IPS-18a (cell line): ENCODE results near the gene ZC3H13.
"Not testable (repeated sequence)": the region's sequence is repeated elsewhere in the genome, so short reads cannot be mapped to it uniquely, and the experiment has no call there.

Experiments
- H3K27ac ChIP-seq: one replicate; pipeline ENCODE4 v1.5.1; 2013; ENCODE audit warnings: low read length
- H3K27me3 ChIP-seq: one replicate; pipeline ENCODE4 v1.6.1; 2013; ENCODE audit warnings: mild to moderate bottlenecking, low read length; ENCODE audit not compliant: control insufficient read depth, insufficient read depth
- H3K36me3 ChIP-seq: one replicate; pipeline ENCODE4 v1.6.1; 2013; ENCODE audit warnings: low read depth, low read length; ENCODE audit not compliant: control insufficient read depth
- H3K4me1 ChIP-seq: one replicate; pipeline ENCODE4 v1.6.1; 2013; ENCODE audit warnings: low read depth, low read length; ENCODE audit not compliant: control insufficient read depth
- H3K4me3 ChIP-seq: one replicate; pipeline ENCODE4 v1.5.1; 2013; ENCODE audit warnings: low read length
- H3K9ac ChIP-seq: one replicate; pipeline ENCODE4 v1.6.1; 2013; ENCODE audit warnings: mild to moderate bottlenecking, low read length, moderate library complexity
- H3K9me3 ChIP-seq: one replicate; pipeline ENCODE4 v1.6.1; 2013; ENCODE audit warnings: low read depth, low read length; ENCODE audit not compliant: control insufficient read depth

The ZC3H13 gene

DNA sequence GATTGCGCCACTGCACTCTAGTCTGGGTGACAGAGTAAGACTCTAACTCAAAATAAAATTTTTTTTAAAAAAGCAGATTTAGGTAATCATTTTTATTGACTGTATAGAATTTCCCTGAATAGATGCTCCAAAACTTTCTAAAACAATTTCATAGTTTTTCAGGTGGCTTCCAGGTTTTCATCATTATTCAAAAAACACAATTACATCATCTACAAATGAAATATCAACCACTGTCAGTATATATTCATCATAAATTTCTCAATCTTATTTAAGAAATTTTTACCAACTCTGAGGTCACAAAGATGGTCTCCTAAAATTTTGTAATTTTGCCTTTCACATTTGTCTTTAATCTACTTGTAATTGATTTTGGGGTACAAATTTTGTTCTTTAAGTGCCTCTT lies 48.1 kb downstream of the ZC3H13 start:
- Histone ChIP-seq H3K36me3 (peaks cover 57% of the 10 kb centered on the region), H3K4me1 (no peaks in the 10 kb centered on the region), H3K9me3 (no peaks in the 10 kb centered on the region), H3K27me3 (no peaks in the 10 kb centered on the region), H3K4me3 (no peak overlapping the region), H3K27ac (no peak overlapping the region), H3K9ac (no peak overlapping the region)

DNA sequence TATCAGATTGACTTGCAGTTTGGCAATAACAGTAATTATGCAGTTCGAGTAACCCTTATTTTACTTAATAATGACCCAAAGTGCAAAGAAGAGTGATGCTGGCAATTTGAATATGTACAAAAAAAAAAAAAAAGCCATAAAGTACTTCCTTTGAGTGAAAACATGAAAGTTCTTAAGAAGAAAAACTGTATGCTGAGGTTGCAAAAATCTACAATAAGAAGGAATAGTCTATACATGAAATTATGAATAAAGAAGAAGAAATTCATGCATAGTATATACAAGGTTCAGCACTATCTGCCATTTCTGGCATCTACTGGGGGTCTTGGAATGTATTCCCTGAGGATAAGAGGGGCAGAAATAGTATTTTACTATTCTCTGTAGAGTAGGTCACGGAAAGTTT lies 55.9 kb downstream of the ZC3H13 start:
- H3K4me3 ChIP-seq, result no peak overlapping the region
- H3K36me3 ChIP-seq, result peaks cover 34% of the 10 kb centered on the region
- no peak overlapping the region for H3K9ac ChIP-seq
- H3K27me3 ChIP-seq, result no peaks in the 10 kb centered on the region
- no peak overlapping the region for H3K27ac ChIP-seq
- H3K4me1 ChIP-seq, result no peaks in the 10 kb centered on the region
- no peaks in the 10 kb centered on the region for H3K9me3 ChIP-seq

DNA sequence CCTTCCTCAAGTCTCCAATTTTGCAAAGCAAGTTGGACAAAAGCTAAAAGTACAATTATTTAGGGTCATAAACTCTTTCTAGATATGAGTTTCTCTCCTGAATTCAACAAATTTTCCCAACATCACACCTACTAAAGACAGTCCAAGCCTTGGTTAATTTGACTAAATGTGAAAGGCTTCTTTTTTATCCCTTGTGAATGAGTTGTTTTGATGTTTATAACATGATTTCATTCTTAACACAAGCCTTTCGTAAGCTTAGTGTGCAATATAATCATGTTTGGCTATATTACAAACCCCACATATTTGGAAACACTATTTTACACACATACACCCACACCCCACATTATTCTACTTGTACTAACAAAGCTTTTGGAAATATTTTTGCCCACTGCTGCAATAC lies 57.3 kb downstream of the ZC3H13 start:
- Histone ChIP-seq H3K27ac (no peak overlapping the region), H3K4me3 (no peak overlapping the region), H3K9me3 (no peaks in the 10 kb centered on the region), H3K36me3 (peaks cover 23% of the 10 kb centered on the region), H3K9ac (no peak overlapping the region), H3K4me1 (no peaks in the 10 kb centered on the region), H3K27me3 (no peaks in the 10 kb centered on the region)

DNA sequence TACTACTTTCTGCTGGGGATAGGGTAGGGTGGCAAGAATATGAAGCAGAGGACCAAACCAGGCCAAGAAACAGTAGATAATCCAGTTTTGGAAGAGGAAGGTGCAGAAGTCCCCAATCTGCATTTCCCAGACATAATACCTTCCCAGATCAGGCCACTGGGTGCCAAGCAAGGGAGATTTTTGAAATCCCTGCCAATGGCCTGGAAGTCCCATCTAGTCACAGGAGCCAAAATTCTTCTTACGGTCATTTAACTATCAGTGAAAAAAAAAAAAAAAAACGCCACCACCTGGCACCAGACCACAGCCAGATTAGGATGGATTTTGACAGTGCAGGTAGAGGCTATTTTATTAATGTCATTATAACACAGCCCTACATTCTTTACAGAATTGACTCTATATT lies 57.8 kb downstream of the ZC3H13 start:
- Histone ChIP-seq H3K9ac (no peak overlapping the region), H3K27me3 (no peaks in the 10 kb centered on the region), H3K4me3 (no peak overlapping the region), H3K36me3 (peaks cover 18% of the 10 kb centered on the region), H3K27ac (no peak overlapping the region), H3K4me1 (no peaks in the 10 kb centered on the region), H3K9me3 (no peaks in the 10 kb centered on the region)

DNA sequence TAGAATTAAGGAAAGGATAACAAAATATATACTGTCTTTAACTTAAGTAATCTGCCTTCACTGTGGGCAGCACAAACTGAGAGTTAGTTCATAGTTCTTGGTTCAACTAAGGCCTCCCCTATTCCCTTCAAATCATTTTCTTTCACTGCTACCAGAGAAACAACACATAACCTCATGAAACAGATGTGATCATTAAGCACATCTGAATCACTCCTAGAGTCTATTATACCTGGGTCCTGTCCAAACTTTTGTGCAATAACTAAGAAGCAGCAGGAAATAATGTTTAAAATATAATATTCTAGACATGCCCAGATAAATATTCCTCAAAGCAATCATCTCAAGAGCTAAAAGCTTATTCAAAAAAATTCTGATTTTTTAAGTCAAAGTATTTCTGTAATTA lies 62.9 kb downstream of the ZC3H13 start:
- peaks cover 42% of the 10 kb centered on the region for H3K36me3 ChIP-seq
- no peak overlapping the region for H3K4me3 ChIP-seq
- H3K27me3 ChIP-seq, result no peaks in the 10 kb centered on the region
- no peak overlapping the region for H3K27ac ChIP-seq
- H3K4me1 ChIP-seq, result no peaks in the 10 kb centered on the region
- no peak overlapping the region for H3K9ac ChIP-seq
- no peaks in the 10 kb centered on the region for H3K9me3 ChIP-seq

DNA sequence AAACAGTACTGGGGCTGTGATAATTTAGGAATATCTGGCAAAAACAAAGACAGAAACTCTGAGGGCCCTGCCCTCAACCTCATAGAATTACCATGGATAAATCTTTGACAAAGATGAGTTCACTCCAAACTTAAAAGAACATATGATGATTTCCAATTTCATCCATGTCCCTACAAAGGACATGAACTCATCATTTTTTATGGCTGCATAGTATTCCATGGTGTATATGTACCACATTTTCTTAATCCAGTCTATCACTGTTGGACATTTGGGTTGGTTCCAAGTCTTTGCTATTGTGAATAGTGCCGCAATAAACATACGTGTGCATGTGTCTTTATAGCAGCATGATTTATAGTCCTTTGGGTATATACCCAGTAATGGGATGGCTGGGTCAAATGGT lies 71.4 kb downstream of the ZC3H13 start:
- not testable (repeated sequence) for H3K4me1 ChIP-seq, H3K27me3 ChIP-seq, H3K27ac ChIP-seq, H3K4me3 ChIP-seq, H3K9me3 ChIP-seq, H3K9ac ChIP-seq
- H3K36me3 ChIP-seq, result peaks cover 34% of the 10 kb centered on the region

DNA sequence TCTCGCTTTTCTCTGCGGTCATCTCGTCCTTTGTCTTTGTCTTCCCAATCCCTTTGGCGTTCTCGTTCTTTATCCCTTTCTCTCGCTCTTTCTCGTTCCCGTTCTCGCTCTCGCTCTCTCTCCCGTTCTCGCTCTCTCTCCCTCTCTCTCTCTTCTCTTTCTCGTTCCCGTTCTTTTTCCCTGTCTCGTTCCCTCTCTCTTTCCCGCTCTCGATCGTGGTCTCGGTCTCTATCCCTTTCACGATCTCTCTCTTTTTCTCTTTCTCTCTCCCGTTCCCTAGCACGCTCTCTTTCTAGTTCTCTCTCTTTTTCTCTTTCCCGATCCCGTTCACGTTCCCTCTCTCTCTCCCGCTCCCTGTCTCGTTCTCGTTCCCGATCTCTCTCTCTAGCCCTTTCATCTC lies 77.2 kb downstream of the ZC3H13 start:
- Histone ChIP-seq H3K4me3 (no peak overlapping the region), H3K27me3 (no peaks in the 10 kb centered on the region), H3K27ac (no peak overlapping the region), H3K4me1 (no peaks in the 10 kb centered on the region), H3K9ac (no peak overlapping the region), H3K36me3 (peaks cover 41% of the 10 kb centered on the region), H3K9me3 (no peaks in the 10 kb centered on the region)

DNA sequence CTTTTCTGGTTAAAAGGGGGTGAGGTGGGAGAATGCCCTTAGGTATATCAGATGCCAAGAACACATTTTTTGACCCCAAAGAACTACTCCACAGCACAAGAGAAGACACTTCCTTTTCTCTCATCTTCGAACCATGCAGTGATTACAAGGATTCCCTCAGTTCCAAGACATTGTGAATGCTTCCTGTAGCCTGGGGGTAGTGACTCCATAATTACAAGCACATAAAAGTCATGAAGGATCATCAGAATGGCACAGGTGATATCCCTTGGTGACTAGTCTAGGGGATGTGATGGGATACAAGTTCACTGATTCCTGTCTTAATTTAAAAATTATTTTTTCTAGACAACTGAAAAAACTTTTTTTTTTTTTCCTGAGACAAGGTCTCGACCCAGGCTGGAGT lies 78.0 kb downstream of the ZC3H13 start:
- Histone ChIP-seq H3K27me3 (no peaks in the 10 kb centered on the region), H3K4me3 (no peak overlapping the region), H3K9me3 (no peaks in the 10 kb centered on the region), H3K4me1 (no peaks in the 10 kb centered on the region), H3K36me3 (peaks cover 43% of the 10 kb centered on the region), H3K27ac (no peak overlapping the region), H3K9ac (no peak overlapping the region)

DNA sequence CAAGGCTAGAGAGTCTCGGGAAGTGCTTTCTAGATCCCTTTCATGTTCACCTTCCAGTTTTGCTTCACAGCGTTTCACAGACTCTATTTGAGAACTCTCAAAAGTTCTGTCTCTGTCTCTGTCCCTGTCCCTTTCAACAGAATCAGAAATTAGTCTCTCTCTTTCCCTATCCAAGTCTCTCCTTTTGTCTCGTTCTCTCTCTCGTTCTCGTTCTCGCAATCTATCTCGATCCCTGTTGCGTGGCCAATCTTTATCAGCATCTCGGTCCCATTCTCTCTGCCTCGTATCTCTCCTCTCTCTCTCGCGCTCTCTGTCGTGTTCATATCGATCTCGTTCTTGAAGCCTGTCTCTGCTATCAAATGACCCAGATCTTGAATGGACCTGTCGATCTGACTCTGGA lies 85.0 kb downstream of the ZC3H13 start:
- Histone ChIP-seq H3K27ac (no peak overlapping the region), H3K36me3 (peaks cover 74% of the 10 kb centered on the region), H3K27me3 (no peaks in the 10 kb centered on the region), H3K9me3 (no peaks in the 10 kb centered on the region), H3K9ac (no peak overlapping the region), H3K4me3 (no peak overlapping the region), H3K4me1 (no peaks in the 10 kb centered on the region)

DNA sequence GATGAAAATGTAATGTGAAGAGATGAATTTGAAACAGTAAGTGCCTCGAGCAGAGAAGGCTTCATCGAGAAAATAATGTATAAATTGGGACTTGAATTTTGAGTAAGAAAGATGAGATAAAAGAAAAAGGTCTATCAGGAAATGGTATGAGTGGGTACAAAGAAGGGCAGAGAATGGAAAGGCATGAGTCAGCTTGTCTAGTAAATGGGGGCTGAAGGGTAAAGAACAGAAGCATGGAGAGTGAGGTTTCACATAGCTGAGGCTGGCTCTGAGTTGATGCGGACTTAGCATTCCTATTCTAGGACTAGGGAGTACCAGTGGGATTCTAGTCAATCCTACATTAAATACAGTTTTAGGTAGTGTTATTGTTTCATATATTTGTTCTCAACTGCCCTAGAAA lies 85.8 kb downstream of the ZC3H13 start:
- Histone ChIP-seq H3K4me3 (no peak overlapping the region), H3K36me3 (peaks cover 72% of the 10 kb centered on the region), H3K27ac (no peak overlapping the region), H3K4me1 (no peaks in the 10 kb centered on the region), H3K9ac (no peak overlapping the region), H3K27me3 (no peaks in the 10 kb centered on the region), H3K9me3 (no peaks in the 10 kb centered on the region)

DNA sequence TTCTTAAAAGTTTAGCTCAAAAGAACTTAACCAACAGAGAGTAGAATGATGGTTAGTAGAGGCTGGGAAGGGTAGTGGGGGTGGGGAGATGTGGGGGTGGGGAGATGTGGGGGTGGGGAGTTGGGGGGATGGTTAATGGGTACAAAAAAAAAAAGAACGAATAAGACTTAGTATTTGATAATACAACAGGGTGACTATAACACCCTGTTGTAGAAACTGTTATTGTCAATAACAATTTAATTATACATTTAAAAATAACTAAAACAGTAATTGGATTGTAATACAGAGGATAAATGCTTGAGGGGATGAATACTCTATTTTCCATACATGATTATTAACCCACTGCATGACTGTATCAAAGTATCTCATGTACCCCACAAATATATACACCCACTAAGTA lies 91.1 kb downstream of the ZC3H13 start:
- Histone ChIP-seq H3K27ac (no peak overlapping the region), H3K36me3 (peaks cover 56% of the 10 kb centered on the region), H3K9ac (no peak overlapping the region)

DNA sequence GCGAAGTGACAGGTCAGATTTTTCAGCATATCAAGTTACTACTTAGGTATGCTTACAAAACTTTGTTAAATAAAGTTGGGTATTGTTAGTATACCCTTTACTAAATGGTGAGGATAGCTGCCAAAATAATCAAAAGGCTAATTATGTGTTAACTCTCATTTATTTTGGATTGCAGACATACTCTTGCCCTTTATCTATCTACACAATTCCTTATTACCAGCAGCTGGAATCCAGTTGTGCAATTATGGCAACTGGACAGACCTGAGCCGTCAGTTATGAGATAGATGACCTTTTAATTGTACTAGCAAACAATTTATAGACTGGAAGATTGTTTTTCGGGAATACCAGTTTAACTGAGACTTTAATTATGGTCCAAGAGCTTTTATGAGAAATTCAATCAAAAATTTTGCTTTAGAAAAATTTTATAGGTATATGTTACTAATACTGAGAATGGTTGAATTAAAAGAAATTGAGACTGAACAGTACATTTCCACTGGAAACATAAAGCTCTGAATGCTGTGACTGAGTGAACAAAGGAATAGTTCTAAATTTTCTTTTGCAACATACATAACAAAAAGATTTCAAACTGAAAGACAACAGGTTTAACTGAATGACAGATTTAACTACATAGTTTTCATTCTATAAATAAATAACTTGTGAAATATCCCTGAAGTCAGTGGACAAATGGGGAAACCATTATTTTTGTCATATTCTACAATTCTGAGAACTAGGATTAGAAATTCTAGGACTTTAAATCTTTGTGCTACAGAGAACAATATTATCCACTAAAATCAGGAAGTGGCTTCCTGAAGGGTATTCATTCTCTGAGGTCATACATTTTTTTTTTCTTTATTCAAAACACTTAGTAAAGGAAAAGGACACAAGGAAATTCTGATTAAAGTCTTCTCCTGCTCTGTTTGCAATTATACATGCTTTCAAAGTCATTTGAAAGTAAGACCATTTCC lies 97.4 kb downstream of the ZC3H13 start:
- no peaks in the 10 kb centered on the region for H3K27me3 ChIP-seq
- no peak overlapping the region for H3K4me3 ChIP-seq
- H3K36me3 ChIP-seq, result peaks cover 32% of the 10 kb centered on the region
- H3K4me1 ChIP-seq, result no peaks in the 10 kb centered on the region
- H3K9me3 ChIP-seq, result no peaks in the 10 kb centered on the region
- no peak overlapping the region for H3K9ac ChIP-seq
- no peak overlapping the region for H3K27ac ChIP-seq

More for the DNA sequence above, 91.1 kb downstream of the ZC3H13 start:
- H3K27me3 ChIP-seq, result no peaks in the 10 kb centered on the region
- no peaks in the 10 kb centered on the region for H3K4me1 ChIP-seq
- H3K4me3 ChIP-seq, result no peak overlapping the region
- H3K9me3 ChIP-seq, result no peaks in the 10 kb centered on the region
